Keratinocyte (primary cell): Measurements from ENCODE around the gene GLT1D1. TPM values are rescaled to one million over a fixed set of nuclear protein-coding genes. Genes with fewer than 3 reads are reported as not detected.

Experiments
- DNase-seq: peaks from one replicate; pipeline ENCODE4 v3.0.0-alpha.2; 2011; ENCODE audit warnings: low read depth, missing footprints, low spot score
- FAIRE-seq: peaks from 2 replicates; lab custom pipeline; 2011; peaks lifted over from hg19 to GRCh38; lab: Jason Lieb, UNC
- H2AFZ ChIP-seq: 2 replicates; pipeline ENCODE4 v1.6.0; 2012; ENCODE audit warnings: low read length, control low read depth, inconsistent platforms; ENCODE audit not compliant: control insufficient read depth
- H3K27ac ChIP-seq: 2 replicates; pipeline ENCODE4 v1.5.1; 2011; ENCODE audit warnings: low read length; ENCODE audit not compliant: control insufficient read depth, insufficient read depth
- H3K27me3 ChIP-seq: 3 replicates; pipeline ENCODE4 v1.6.0; 2011; ENCODE audit warnings: low read length; ENCODE audit not compliant: control insufficient read depth, insufficient read depth; ENCODE audit errors: extremely low read depth
- H3K36me3 ChIP-seq, 2 experiments: 2 replicates in 1 of 2; 3 replicates in 1 of 2; pipeline ENCODE4 v1.5.1; 2011; ENCODE audit warnings: low read length in 2 of 2, mild to moderate bottlenecking in 1 of 2; ENCODE audit not compliant: control insufficient read depth in 2 of 2, insufficient read depth in 2 of 2; ENCODE audit errors: extremely low read depth in 1 of 2
- H3K4me1 ChIP-seq: 3 replicates; pipeline ENCODE4 v1.5.1; 2011; ENCODE audit warnings: low read length; ENCODE audit not compliant: control insufficient read depth, insufficient read depth; ENCODE audit errors: extremely low read depth
- H3K4me2 ChIP-seq: 3 replicates; pipeline ENCODE4 v1.6.0; 2011; ENCODE audit warnings: low read depth, low read length; ENCODE audit not compliant: control insufficient read depth, insufficient read depth; ENCODE audit errors: extremely low read depth
- H3K4me3 ChIP-seq, 3 experiments: fragments of 200-600 bp in 1 of 3; sonication (generic) in 1 of 3; 2 replicates in 2 of 3; 3 replicates in 1 of 3; pipeline ENCODE4 v1.5.1; 2011 to 2016; ENCODE audit warnings: low read length in 3 of 3, mild to moderate bottlenecking in 3 of 3, control low read depth in 2 of 3, inconsistent platforms in 1 of 3, low read depth in 1 of 3, mixed read lengths in 1 of 3, mixed run types in 1 of 3, moderate library complexity in 1 of 3; ENCODE audit not compliant: control insufficient read depth in 2 of 3, insufficient read depth in 2 of 3; ENCODE audit errors: extremely low read depth in 1 of 3
- H3K79me2 ChIP-seq: 2 replicates; pipeline ENCODE4 v1.6.0; 2012; ENCODE audit warnings: low read length; ENCODE audit not compliant: control insufficient read depth, insufficient read depth
- H3K9ac ChIP-seq: 3 replicates; pipeline ENCODE4 v1.6.0; 2011; ENCODE audit warnings: low read length; ENCODE audit not compliant: control insufficient read depth, insufficient read depth; ENCODE audit errors: extremely low read depth
- H3K9me1 ChIP-seq: 3 replicates; pipeline ENCODE4 v1.6.0; 2011; ENCODE audit warnings: low read length; ENCODE audit not compliant: control insufficient read depth, insufficient read depth; ENCODE audit errors: extremely low read depth
- H3K9me3 ChIP-seq: 2 replicates; pipeline ENCODE4 v1.5.1; 2012; ENCODE audit warnings: low read depth, low read length; ENCODE audit not compliant: control insufficient read depth
- H4K20me1 ChIP-seq: 3 replicates; pipeline ENCODE4 v1.6.0; 2011; ENCODE audit warnings: low read length; ENCODE audit not compliant: control insufficient read depth, insufficient read depth; ENCODE audit errors: extremely low read depth
- EZH2 ChIP-seq: IDR thresholded peaks from one replicate; pipeline ENCODE4 v1.6.1; 2012; ENCODE audit warnings: inconsistent platforms, mild to moderate bottlenecking, low read length, moderate library complexity
- dilution Hi-C: fragments of 300-500 bp; cut with MboI; formaldehyde crosslinking; loops from one replicate; pipeline ENCODE4 v1.7.0; 2020; ENCODE audit warnings: low sequenced_read_pairs; ENCODE audit not compliant: extremely low pct_ligation_motif_present
- polyA plus RNA-seq, 5 experiments: library from polyadenylated mRNA; depleted of rRNA in 3 of 5; stranded (reverse) in 3 of 5; stranded (forward) in 1 of 5; unstranded in 1 of 5; fragments of >200 nt; gene quantifications; 1 replicate in 1 of 5; 2 replicates in 3 of 5; 3 replicates in 1 of 5; pipeline versions ENCODE4 v1.2.1 to v1.2.3, GENCODE V29; 2011 to 2012; ENCODE audit warnings: missing spikeins in 2 of 5, low read depth in 1 of 5, low replicate concordance in 1 of 5
- TF ChIP-seq, protein P1 (sequence below), 3 experiments: IDR thresholded peaks in 1 of 3; conservative IDR thresholded peaks in 1 of 3; optimal IDR thresholded peaks in 1 of 3; 2 replicates in 2 of 3; 3 replicates in 1 of 3; pipeline versions ENCODE3 to v1.5.1; 2011; ENCODE audit warnings: low read length in 3 of 3, mild to moderate bottlenecking in 3 of 3, moderate library complexity in 2 of 3, control low read depth in 1 of 3, inconsistent platforms in 1 of 3; ENCODE audit not compliant: insufficient read depth in 2 of 3; ENCODE audit errors: extremely low read depth in 1 of 3

Gene GLT1D1
- polyA plus RNA-seq, 1 donor (not counting 4 experiments of a cell fraction or from before 2014, with no cell fraction given): not detected

- dilution Hi-C loops: no loop called here
- no peaks in the 10 kb centered on the region for H3K36me3 ChIP-seq
- TF ChIP-seq, protein P1, sequence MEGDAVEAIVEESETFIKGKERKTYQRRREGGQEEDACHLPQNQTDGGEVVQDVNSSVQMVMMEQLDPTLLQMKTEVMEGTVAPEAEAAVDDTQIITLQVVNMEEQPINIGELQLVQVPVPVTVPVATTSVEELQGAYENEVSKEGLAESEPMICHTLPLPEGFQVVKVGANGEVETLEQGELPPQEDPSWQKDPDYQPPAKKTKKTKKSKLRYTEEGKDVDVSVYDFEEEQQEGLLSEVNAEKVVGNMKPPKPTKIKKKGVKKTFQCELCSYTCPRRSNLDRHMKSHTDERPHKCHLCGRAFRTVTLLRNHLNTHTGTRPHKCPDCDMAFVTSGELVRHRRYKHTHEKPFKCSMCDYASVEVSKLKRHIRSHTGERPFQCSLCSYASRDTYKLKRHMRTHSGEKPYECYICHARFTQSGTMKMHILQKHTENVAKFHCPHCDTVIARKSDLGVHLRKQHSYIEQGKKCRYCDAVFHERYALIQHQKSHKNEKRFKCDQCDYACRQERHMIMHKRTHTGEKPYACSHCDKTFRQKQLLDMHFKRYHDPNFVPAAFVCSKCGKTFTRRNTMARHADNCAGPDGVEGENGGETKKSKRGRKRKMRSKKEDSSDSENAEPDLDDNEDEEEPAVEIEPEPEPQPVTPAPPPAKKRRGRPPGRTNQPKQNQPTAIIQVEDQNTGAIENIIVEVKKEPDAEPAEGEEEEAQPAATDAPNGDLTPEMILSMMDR (optimal IDR thresholded peaks at IDR 0.05 in 1 of 3, IDR thresholded peaks at IDR 0.05 in 1 of 3, conservative IDR thresholded peaks at IDR 0.05 in 1 of 3; ENCODE audit: extremely low read depth in 1 of 3, insufficient read depth in 2 of 3, low read length in 3 of 3): no peak
- TF ChIP-seq EZH2: no peak
- H3K4me2 ChIP-seq: no peak overlapping the region
- H3K4me1 ChIP-seq: no peaks in the 10 kb centered on the region
- no peaks in the 10 kb centered on the region for H3K9me1 ChIP-seq
- H3K79me2 ChIP-seq: no peaks in the 10 kb centered on the region
- peaks cover 3% of the 10 kb centered on the region for H3K9me3 ChIP-seq
- no peak overlapping the region for H3K9ac ChIP-seq
- no peak for FAIRE-seq
- H4K20me1 ChIP-seq: no peaks in the 10 kb centered on the region
- no peak overlapping the region for H3K27ac ChIP-seq
- H2AFZ ChIP-seq: no peak overlapping the region
- H3K27me3 ChIP-seq: no peaks in the 10 kb centered on the region
- DNase-seq: no peak
- no peak overlapping the region for H3K4me3 ChIP-seq
Observed at GRCh38 chr12:128933926-128934325, 80.6 kb downstream of the GLT1D1 start.

- Histone ChIP-seq H3K9ac (no peak overlapping the region), H3K79me2 (no peaks in the 10 kb centered on the region), H3K4me2 (no peak overlapping the region), H4K20me1 (no peaks in the 10 kb centered on the region), H3K9me1 (no peaks in the 10 kb centered on the region), H3K9me3 (peaks cover 3% of the 10 kb centered on the region), H3K36me3 (no peaks in the 10 kb centered on the region), H3K27me3 (no peaks in the 10 kb centered on the region), H3K4me1 (no peaks in the 10 kb centered on the region), H3K27ac (no peak overlapping the region), H2AFZ (no peak overlapping the region), H3K4me3 (no peak overlapping the region)
- dilution Hi-C loops: no loop called here
- TF ChIP-seq EZH2: no peak
- TF ChIP-seq, protein P1 (optimal IDR thresholded peaks at IDR 0.05 in 1 of 3, IDR thresholded peaks at IDR 0.05 in 1 of 3, conservative IDR thresholded peaks at IDR 0.05 in 1 of 3; ENCODE audit: extremely low read depth in 1 of 3, insufficient read depth in 2 of 3, low read length in 3 of 3): no peak
- DNase-seq (no peak), FAIRE-seq (no peak)
Observed at GRCh38 chr12:128938886-128939285, 85.6 kb downstream of the GLT1D1 start.
